GM18909 (cell line): ENCODE results near the gene CNR2.
A peak's percentile ranks its signal among the peaks of the same experiment; 100 is the strongest.
"Not testable (repeated sequence)": the region's sequence is repeated elsewhere in the genome, so short reads cannot be mapped to it uniquely, and the experiment has no call there.

Experiments
- ATAC-seq: cut with Tn5 transposase; IDR thresholded peaks from one replicate; pipeline ENCODE4 v1.9.1; 2021; ENCODE audit warnings: mild to moderate bottlenecking; ENCODE audit not compliant: unreplicated experiment, poor library complexity

The CNR2 gene

GRCh38 chr1:23922321-23922943 is 9.3 kb upstream of the CNR2 start:
- no peak for ATAC-seq

GRCh38 chr1:23916209-23917131 is 3.3 kb upstream of the CNR2 start:
- ATAC-seq, result peak; percentile 73

GRCh38 chr1:23915466-23915865 is 2.3 kb upstream of the CNR2 start:
- no peak for ATAC-seq

- no peak for ATAC-seq
Measured at GRCh38 chr1:23914921-23915320, 1.8 kb upstream of the CNR2 start.

GRCh38 chr1:23911921-23912320 is 1.2 kb downstream of the CNR2 start:
- ATAC-seq, result no peak

GRCh38 chr1:23910553-23911246 is 2.5 kb downstream of the CNR2 start:
- no peak for ATAC-seq

DNA sequence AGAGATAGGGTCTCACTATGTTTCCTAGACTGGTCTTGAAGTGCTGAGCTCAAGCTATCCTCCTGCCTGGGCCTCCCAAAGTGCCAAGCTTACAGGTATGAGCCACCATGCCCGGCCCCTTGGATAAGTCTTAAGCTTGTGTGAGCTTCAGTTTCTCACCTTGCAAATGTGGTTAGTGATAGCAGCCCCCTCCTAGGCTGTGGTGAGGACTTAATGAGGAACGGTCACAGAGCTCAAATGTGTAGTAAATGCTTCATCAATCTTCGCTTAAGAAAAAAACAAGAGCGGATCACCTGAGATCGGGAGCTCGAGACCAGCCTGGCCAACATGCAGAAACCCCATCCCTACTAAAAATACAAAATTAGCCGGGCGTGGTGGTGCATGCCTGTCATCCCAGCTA is 3.0 kb downstream of the CNR2 start:
- no peak for ATAC-seq

DNA sequence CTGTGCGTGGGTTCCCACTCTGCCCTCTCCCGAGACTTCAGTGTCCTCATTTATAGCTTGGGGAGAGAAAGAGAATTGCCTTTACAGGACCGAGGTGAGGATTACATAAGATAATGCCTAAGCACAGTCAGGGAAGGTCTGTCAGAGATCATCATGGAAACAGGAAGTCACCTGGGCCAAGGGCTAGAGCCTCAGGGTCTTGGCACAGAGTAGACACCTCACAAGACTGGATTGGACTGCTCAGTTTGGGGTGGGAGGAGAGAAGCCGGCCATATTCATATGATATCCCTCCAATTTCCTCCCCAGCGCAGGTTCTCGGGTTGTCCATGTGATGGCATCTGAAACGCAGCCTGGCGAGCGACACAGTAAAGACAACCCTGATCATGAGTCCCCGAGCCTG is 3.8 kb downstream of the CNR2 start:
- no peak for ATAC-seq

DNA sequence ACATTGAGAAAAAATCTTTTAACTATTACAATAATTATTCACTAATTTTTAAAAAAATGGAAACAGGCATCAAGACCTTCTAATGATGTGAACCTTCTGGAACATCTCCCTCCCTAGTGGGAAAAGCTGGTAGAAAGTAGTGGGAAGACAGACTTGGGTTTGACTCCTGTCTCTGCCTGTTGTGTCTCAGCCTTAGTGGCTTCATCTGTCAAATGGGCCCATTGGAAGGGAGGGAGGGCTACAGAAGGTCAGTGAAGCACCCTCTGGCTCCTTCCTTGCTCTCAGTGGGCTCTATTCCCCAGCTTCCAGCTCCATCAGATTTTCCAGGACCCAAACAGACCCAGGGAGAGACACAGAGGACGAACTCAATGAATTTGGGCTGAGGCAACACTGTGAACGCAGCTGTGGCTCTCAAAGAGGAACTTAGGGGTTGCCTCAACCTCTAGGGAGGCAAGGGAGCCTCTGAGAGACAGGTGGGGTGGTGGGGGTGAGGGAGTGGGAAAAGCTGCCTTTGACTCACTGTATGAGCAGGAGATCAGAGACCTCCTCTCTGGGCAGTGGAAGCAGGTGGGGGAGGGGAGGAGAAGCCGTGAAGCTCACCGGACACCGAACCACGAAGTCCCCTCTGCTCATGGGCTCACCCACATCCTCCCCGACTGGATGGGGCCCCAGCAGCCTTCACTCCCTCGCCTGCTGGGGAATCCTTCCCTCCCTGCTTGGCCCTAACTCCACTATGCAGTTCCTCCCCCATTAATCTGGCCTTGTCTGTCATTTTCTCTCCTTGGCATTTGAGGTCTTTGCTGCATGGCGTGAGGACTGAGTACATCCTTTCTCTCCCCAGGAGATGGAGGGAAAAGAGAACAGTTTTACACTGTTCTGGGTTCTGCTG is 4.5 kb downstream of the CNR2 start:
- peak; percentile 33 for ATAC-seq

- ATAC-seq, result no peak
Measured at GRCh38 chr1:23906731-23907130, 6.4 kb downstream of the CNR2 start.

DNA sequence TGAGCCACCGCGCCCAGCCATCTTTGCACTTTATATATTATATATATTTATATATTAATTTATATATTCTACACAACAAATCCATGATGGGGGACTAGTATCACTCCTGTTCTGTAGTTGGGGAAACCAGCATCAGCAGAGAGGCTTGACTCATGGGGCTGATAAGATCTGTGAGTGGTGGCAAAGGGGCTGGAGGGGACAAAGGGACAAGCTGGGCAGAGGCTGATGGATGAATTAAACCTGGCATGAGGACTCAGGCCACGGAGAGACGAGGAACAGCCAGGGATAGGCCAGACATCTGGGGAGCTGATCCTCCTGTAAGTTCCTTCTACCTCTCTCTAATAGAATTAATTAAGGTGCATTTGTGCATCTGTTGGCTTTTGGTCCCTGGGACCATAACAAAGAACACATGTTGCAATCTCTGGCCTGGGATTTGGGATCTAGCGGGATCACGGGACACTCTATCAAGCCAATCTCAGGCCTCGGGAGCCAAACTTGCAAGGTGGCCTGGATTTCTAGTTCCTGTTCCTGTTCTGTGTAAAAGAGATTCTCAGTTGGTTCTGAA is 7.6 kb downstream of the CNR2 start:
- ATAC-seq, result no peak

GRCh38 chr1:23904748-23905357 is 8.3 kb downstream of the CNR2 start:
- ATAC-seq, result no peak

DNA sequence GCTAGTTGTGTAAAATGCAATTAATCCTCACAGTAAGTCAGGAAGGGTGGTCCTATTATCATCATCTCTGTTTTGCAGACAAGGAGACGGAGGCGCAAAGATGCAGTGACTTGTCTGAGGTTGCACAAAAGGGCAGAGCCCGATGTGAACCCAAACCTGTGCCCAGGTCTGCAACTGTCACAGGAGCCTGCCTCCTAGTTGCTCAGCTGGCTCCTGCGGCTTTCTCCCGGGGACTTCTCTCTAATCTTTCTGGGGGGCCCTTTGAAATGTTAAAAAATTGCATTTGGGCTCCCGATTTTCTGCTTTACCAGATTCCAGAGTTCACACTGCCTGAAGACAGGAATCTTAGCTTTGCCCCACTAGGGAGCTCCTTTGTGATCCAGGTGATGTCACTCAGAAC is 9.4 kb downstream of the CNR2 start:
- ATAC-seq, result no peak

GRCh38 chr1:23902321-23903278 is 10.6 kb downstream of the CNR2 start:
- no peak for ATAC-seq

DNA sequence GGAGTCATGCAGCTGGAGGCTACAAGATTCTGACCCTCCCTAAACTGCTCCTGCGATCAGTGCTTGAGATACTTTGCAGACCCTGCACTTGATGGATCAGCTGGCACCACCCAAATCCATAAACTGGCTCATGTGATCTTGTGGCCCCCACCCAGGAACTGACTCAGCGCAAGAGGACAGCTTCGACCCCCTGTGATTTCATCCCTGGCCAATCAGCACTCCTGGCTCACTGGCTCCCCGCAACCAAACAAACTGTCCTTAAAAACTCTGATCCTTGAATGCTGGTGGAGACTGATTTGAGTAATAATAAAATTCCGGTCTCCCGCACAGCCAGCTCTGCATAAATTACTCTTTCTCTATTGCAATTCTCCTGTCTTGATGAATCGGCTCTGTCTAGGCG is 13.1 kb downstream of the CNR2 start:
- not testable (repeated sequence) for ATAC-seq

DNA sequence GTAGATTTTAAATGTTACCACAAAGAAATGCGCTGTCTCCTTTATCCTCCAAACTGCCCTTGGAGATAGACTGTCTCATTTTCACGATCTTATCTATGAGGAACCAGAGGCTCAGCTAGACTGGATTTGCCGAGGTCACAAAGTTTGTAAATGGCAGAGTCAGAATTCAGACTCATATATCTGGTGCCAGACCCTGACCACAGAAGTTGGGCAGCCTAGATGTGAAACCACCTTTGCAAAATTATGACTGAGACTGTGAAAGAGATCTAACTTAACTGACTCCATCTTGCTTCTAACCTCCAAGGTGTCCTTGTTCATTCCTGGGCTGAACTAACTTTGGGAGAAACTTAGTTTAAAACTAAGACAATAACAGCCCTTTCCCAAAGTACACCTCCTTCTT is 14.1 kb downstream of the CNR2 start:
- no peak for ATAC-seq

- ATAC-seq, result no peak
Measured at GRCh38 chr1:23897083-23897482, 16.1 kb downstream of the CNR2 start.

- ATAC-seq, result no peak
Measured at GRCh38 chr1:23896491-23896890, 16.7 kb downstream of the CNR2 start.
